8988T (cell line): ENCODE data around the gene NRAS.
A peak's percentile ranks its signal among the peaks of the same experiment; 100 is the strongest.

Experiments
- DNase-seq: peaks from one replicate; pipeline ENCODE4 v3.0.0; 2011

NRAS gene

GRCh38 chr1:114671939-114672275 lies 44.7 kb downstream of the NRAS start:
- no peak for DNase-seq

GRCh38 chr1:114671011-114671938 lies 45.3 kb downstream of the NRAS start:
- no peak for DNase-seq

- peak; percentile 50 for DNase-seq
These were observed 46.2 kb downstream of the NRAS start for GRCh38 chr1:114670083-114671010.

GRCh38 chr1:114669562-114670082 lies 46.9 kb downstream of the NRAS start, which contains the start of gene DENND2C:
TSS of gene DENND2C (minus strand) at chr1:114670049. CDS start at chr1:114625984, 44,065 bp downstream.
- DNase-seq = peak; percentile 22

GRCh38 chr1:114668784-114669561 lies 47.6 kb downstream of the NRAS start:
- no peak for DNase-seq

GRCh38 chr1:114668373-114668772 lies 48.2 kb downstream of the NRAS start:
- DNase-seq = no peak

- no peak for DNase-seq
These were observed 49.6 kb downstream of the NRAS start for GRCh38 chr1:114666954-114667353.

- DNase-seq = no peak
These were observed 56.3 kb downstream of the NRAS start for GRCh38 chr1:114660238-114660637.
